ENCODE data around the gene KLHL22. TPM values are rescaled to one million over a fixed set of nuclear protein-coding genes. Genes with fewer than 3 reads are reported as not detected.

KLHL22 gene
- total and polyA plus RNA-seq, 2 of the 4 experiments (the other 2 are of a cell fraction) = 27.1 to 30.1 TPM

- Histone ChIP-seq H3K36me3 (ENCODE audit: control insufficient read depth, insufficient read depth, low read length) (peaks cover 21% of the 10 kb centered on the region), H4K8ac (ENCODE audit: low read depth in 2 of 2, low read length in 2 of 2) (no peak overlapping the region), H4K91ac (ENCODE audit: insufficient read depth, low read depth, low read length) (no peak overlapping the region), H2BK15ac (ENCODE audit: low read depth, low read length) (no peak overlapping the region), H3K9me1 (ENCODE audit: insufficient read depth, low read length) (peaks cover 10% of the 10 kb centered on the region), H3K4me1 (ENCODE audit: control insufficient read depth, insufficient read depth, low read length) (peaks cover 11% of the 10 kb centered on the region), H4K5ac (ENCODE audit: low read depth, low read length) (no peak overlapping the region), H2AK9ac (replicated peaks; ENCODE audit: low read depth, low read length, poor library complexity) (no peak overlapping the region), H2AFZ (replicated peaks; ENCODE audit: low read length, poor library complexity) (no peak overlapping the region), H3K23ac (ENCODE audit: low read depth, low read length) (no peak overlapping the region), H4K20me1 (ENCODE audit: insufficient read depth, low read length) (peaks cover 32% of the 10 kb centered on the region), H3K56ac (ENCODE audit: extremely low read depth, insufficient read depth, low read length) (no peak overlapping the region), H2BK5ac (ENCODE audit: low read depth, low read length, poor library complexity, severe bottlenecking) (no peak overlapping the region), H2AK5ac (ENCODE audit: low read depth, low read length) (no peak overlapping the region), H3K27me3 (ENCODE audit: control insufficient read depth, insufficient read depth, low read length) (no peaks in the 10 kb centered on the region), H3K79me1 (ENCODE audit: low read depth in 1 of 2, low read length in 2 of 2) (peaks cover 19 to 53% of the 10 kb centered on the region in 2 experiments; a peak in 3 of 4 replicates), H3K9me3 (ENCODE audit: control insufficient read depth, insufficient read depth, low read length) (no peaks in the 10 kb centered on the region), H3K18ac (ENCODE audit: low read depth, low read length) (no peak overlapping the region), H3K9ac (ENCODE audit: low read depth, low read length) (no peak overlapping the region), H3K4me3 (ENCODE audit: insufficient read depth, low read depth, low read length) (no peak overlapping the region), H3K4me2 (ENCODE audit: low read depth, low read length) (no peak overlapping the region), H3K14ac (replicated peaks; ENCODE audit: low read depth, low read length) (no peak overlapping the region), H2BK120ac (ENCODE audit: low read depth, low read length) (no peak overlapping the region), H3K27ac (ENCODE audit: insufficient read depth, low read length) (no peak overlapping the region), H2BK20ac (ENCODE audit: low read depth, low read length) (no peak overlapping the region), H3K4ac (ENCODE audit: low read depth, low read length) (no peak overlapping the region)
- ChIA-PET CTCF (no interaction called here), POLR2A (ENCODE audit: unreplicated experiment) (no interaction called here)
- ATAC-seq (ENCODE audit: low read depth) (no peak), DNase-seq (no peak)
- TF ChIP-seq CHD1 (IDR thresholded peaks at IDR 0.05; ENCODE audit: low read depth, low read length) (no peak), RFX5 (IDR thresholded peaks at IDR 0.05; ENCODE audit: low read depth, low read length) (no peak)
- intact Hi-C loops (cut with micrococcal nuclease) = no loop called here
- in situ Hi-C loops (cut with MboI; ENCODE audit: low sequenced_read_pairs) = no loop called here
- no TSS peak for BruUV-seq (replicated peaks)
- dilution Hi-C loops (cut with HindIII; ENCODE audit: low sequenced_read_pairs, unreplicated experiment) = no loop called here
Observed at GRCh38 chr22:20542736-20543135, 47.1 kb upstream of the KLHL22 start.

Measured in IMR-90 (cell line).